Subcutaneous abdominal adipose tissue (tissue), 5 donors: ENCODE results near the gene AGPS.

Experiments used
- H3K27ac ChIP-seq: one replicate; pipeline ENCODE4 v1.7.0; 2013; ENCODE audit warnings: low read depth, mild to moderate bottlenecking, inconsistent platforms, low read length, moderate library complexity
- H3K27me3 ChIP-seq, 5 donors: one replicate each; pipeline ENCODE4 v1.7.0; 2013; ENCODE audit warnings: low read length in 5 of 5, inconsistent platforms in 1 of 5; ENCODE audit not compliant: control insufficient read depth in 5 of 5, insufficient read depth in 4 of 5
- H3K36me3 ChIP-seq, 5 donors: one replicate each; pipeline ENCODE4 v1.7.0; 2013; ENCODE audit warnings: low read length in 5 of 5; ENCODE audit not compliant: control insufficient read depth in 5 of 5, insufficient read depth in 5 of 5
- H3K4me1 ChIP-seq, 5 donors: one replicate each; pipeline ENCODE4 v1.7.0; 2013; ENCODE audit warnings: low read length in 5 of 5, mild to moderate bottlenecking in 3 of 5, moderate library complexity in 1 of 5; ENCODE audit not compliant: control insufficient read depth in 5 of 5, insufficient read depth in 5 of 5
- H3K4me3 ChIP-seq, 5 donors: one replicate each; pipeline ENCODE4 v1.7.0; 2013; ENCODE audit warnings: low read length in 5 of 5, low read depth in 1 of 5
- H3K9ac ChIP-seq, 5 donors: one replicate each; pipeline ENCODE4 v1.7.0; 2013; ENCODE audit warnings: low read length in 5 of 5, mild to moderate bottlenecking in 4 of 5, moderate library complexity in 3 of 5
- H3K9me3 ChIP-seq, 5 donors: one replicate each; pipeline ENCODE4 v1.7.0; 2013; ENCODE audit warnings: low read length in 5 of 5; ENCODE audit not compliant: control insufficient read depth in 5 of 5
- donor health status: healthy.
- donor health status: healthy.
- donor health status: healthy.
- donor health status: healthy.
- donor health status: healthy.

Gene AGPS

DNA sequence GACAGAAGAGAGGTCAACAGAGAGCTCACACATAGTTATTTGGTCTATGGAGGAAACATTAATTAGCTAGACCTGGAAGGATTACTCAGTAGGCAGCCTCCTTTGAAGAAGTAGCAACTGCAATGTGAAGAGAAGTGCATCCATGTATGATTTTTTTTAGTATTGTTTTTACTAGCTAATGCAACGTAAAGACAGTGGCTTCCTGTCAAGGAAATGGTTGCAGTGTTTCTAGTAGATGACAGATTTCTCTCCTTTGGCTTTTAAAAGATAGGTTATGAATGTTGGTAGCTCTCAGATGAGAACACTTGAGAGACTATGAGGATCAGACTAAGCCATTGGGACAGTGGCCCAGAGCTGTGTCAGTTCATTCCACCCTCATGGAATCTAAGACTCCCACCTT is 175.8 kb downstream of the AGPS start:
- Histone ChIP-seq H3K9me3 (no peaks in the 10 kb centered on the region), H3K4me3 (no peak overlapping the region), H3K9ac (no peak overlapping the region), H3K4me1 (no peaks in the 10 kb centered on the region), H3K27ac (no peak overlapping the region), H3K36me3 (no peaks in the 10 kb centered on the region), H3K27me3 (no peaks in the 10 kb centered on the region)

DNA sequence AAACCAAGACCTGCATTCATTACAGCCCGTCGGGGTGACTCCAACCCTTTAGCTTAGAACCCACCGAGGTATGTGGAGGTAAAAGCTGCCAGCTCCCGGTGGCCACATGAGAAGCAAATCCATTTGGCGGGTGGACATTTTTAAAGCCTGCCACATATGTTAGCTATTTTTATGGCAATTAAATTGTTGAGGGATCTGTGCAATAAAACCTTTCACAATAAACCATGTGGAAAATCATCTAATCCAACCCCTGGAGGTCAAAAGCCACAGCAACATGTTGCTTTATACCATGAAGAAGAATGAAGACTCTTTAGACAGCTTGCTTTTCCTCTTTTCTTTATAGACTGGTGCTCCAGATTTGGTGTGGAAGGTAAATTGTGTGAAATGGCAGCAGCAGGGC is 176.3 kb downstream of the AGPS start:
- no peaks in the 10 kb centered on the region for H3K9me3 ChIP-seq

DNA sequence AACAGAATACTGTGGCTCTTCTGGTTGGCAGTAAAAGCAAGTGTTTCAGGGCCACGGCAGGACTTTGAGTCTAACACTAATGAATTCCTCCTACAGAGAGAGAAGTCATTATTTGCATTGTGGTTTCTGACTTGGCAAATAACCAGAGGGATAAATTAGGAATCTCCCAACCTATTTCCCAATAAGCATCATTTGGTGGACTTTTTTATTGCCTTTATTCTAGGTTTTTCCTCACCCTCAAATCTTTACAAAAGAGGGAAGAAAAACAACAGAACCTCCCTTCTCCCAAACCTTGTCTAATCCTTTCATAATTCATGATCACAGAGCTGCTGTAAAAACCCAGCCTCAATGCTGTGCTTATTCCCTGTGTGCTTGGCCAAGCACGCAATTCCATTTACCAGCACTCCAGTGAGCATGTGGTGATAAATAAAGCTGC is 179.7 kb downstream of the AGPS start:
- Histone ChIP-seq H3K27ac (no peak overlapping the region), H3K4me1 (no peaks in the 10 kb centered on the region), H3K4me3 (no peak overlapping the region), H3K9ac (no peak overlapping the region), H3K9me3 (no peaks in the 10 kb centered on the region), H3K36me3 (no peaks in the 10 kb centered on the region), H3K27me3 (no peaks in the 10 kb centered on the region)

More for the DNA sequence above, 176.3 kb downstream of the AGPS start:
- Histone ChIP-seq H3K4me3 (no peak overlapping the region), H3K27ac (no peak overlapping the region), H3K9ac (no peak overlapping the region), H3K4me1 (no peaks in the 10 kb centered on the region), H3K27me3 (no peaks in the 10 kb centered on the region), H3K36me3 (no peaks in the 10 kb centered on the region)

DNA sequence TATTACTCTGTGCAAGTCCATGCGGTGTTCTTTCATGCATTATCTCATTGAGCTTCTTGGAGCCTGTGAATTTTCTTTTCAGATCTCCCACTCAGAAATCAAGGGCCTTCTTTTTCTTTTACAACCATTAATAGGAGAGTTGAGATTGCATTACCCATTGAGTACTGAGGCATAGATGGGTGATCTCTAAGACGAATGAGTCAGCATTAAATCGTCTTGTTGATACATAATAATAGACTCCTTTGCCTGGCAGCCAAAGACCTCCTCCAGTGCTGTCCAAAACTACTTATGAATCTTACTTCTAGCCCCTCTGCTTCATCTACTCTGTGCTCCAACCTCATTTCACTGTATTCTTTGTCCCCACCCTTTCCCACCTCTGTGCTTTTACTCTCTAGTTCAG is 180.5 kb downstream of the AGPS start:
- no peaks in the 10 kb centered on the region for H3K9me3 ChIP-seq
- no peaks in the 10 kb centered on the region for H3K36me3 ChIP-seq
- no peaks in the 10 kb centered on the region for H3K27me3 ChIP-seq
- H3K4me1 ChIP-seq = no peaks in the 10 kb centered on the region
- H3K4me3 ChIP-seq = no peak overlapping the region
- no peak overlapping the region for H3K27ac ChIP-seq
- H3K9ac ChIP-seq = no peak overlapping the region

DNA sequence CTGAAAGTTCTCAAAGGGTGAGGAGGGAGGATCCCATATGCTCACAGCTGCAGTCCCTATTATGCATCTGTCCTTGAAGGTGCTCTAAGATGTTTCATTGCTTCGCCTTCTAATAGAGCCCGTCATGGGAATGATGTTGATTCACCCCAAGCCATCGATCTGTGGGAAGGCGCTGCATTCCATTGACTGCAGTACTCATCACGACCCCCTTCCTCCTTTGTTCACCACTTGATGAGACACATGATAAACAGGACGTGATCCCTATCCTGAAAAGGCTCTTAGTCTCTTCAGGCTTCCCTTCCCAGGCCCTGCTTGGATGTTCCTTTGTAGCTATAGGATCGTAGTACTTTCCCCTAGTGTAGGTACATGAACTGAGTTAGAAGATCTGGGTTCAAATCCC is 181.8 kb downstream of the AGPS start:
- no peak overlapping the region for H3K27ac ChIP-seq
- H3K27me3 ChIP-seq = no peaks in the 10 kb centered on the region
- no peak overlapping the region for H3K9ac ChIP-seq
- no peaks in the 10 kb centered on the region for H3K9me3 ChIP-seq
- no peaks in the 10 kb centered on the region for H3K36me3 ChIP-seq
- H3K4me3 ChIP-seq = no peak overlapping the region
- H3K4me1 ChIP-seq = no peaks in the 10 kb centered on the region

DNA sequence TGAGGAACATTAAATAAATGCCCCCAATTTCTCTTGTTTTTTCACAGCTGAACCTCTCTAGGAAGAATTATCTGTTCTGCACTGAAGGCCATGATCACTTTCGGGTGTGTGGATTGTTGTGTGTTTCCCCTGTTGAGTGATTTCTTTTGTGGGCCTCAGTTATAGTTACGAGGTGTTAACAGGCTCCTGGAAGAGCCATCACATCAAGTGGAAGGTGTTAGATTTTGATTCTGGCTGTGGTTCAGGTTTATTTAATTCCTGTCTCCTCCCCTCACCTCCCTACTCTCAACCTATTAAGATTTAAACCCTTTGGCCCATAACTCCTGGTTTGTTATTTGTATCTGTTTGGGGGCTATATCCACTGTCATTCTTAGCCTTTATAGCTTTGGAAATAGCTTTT is 182.8 kb downstream of the AGPS start:
- H3K4me1 ChIP-seq = peaks cover 0 to 2% (median 0%) of the 10 kb centered on the region in 5 donors
- no peak overlapping the region for H3K27ac ChIP-seq
- no peak overlapping the region for H3K9ac ChIP-seq
- no peaks in the 10 kb centered on the region for H3K36me3 ChIP-seq
- no peak overlapping the region for H3K4me3 ChIP-seq
- H3K27me3 ChIP-seq = no peaks in the 10 kb centered on the region
- no peaks in the 10 kb centered on the region for H3K9me3 ChIP-seq

DNA sequence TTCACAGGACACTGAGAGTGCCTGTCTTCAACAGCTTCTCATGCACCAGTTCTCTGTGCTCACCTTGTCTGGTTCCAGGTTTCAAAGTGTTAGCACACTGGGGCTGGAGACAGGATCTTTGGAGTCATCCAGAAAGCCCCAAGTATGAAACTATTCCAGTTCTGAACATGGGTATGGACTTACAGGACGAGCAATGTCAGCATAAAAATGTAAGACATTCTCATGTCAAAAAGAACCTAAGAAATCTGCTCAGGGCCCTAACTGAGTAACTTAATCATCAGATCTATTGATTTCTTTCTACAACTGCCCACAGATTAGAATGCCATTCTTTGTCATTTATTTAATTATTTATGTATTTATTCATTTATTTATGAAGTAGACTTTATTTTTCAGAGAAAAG is 184.5 kb downstream of the AGPS start:
- Histone ChIP-seq H3K27ac (no peak overlapping the region), H3K4me3 (no peak overlapping the region), H3K9me3 (no peaks in the 10 kb centered on the region), H3K27me3 (no peaks in the 10 kb centered on the region), H3K4me1 (peaks cover 0 to 7% (median 5%) of the 10 kb centered on the region in 5 donors), H3K36me3 (no peaks in the 10 kb centered on the region), H3K9ac (no peak overlapping the region)

DNA sequence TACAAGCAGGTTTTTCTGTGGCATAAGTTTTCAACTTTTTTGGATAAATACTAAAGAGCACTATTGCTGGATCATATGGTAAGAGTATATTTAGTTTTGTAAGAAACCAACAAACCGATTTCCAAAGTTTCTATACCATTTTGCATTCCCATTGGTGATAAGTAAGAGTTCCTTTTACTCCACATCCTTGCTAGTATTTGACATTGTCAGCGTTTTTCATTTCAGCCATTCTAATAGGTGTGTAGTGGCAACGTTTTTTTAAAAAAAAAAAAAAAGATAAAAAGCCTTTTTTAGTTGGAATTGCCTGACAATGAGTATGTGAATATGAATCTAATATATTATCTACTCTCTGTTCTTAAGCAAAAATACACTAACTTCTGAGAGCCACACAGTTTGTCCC is 185.9 kb downstream of the AGPS start:
- H3K9ac ChIP-seq = no peak overlapping the region

DNA sequence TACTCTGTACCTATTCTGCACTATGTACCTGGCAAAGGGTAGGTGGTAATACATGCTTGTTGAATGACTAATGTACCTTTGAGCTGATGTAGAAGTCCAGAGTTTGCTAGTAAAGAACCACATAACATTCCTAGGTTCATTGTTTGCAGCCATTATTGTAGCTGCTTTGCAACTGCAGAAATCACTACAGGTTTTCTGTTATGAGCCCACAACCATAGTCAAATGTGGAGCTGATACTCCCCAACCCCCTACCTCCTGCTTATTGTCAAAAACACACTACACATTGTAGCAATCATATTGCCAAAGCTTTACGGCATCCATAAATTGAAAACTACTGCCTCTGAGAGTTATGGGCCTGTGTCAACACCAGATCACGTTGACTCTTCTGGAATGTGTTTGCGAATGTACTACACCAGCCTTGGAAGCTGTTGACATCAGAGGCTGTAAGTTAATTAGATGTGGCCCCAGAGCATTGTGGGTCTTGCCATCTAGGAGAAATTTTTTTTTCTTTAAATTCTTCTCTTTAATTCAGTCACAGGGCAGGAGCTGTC is 187.0 kb downstream of the AGPS start:
- no peaks in the 10 kb centered on the region for H3K36me3 ChIP-seq
- peaks cover 0 to 7% (median 5%) of the 10 kb centered on the region in 5 donors for H3K4me1 ChIP-seq
- no peak overlapping the region for H3K27ac ChIP-seq
- H3K4me3 ChIP-seq = no peak overlapping the region
- no peak overlapping the region for H3K9ac ChIP-seq
- no peaks in the 10 kb centered on the region for H3K27me3 ChIP-seq
- H3K9me3 ChIP-seq = no peaks in the 10 kb centered on the region

More for the DNA sequence above, 185.9 kb downstream of the AGPS start:
- peaks cover 0 to 7% (median 5%) of the 10 kb centered on the region in 5 donors for H3K4me1 ChIP-seq
- no peaks in the 10 kb centered on the region for H3K27me3 ChIP-seq
- H3K36me3 ChIP-seq = no peaks in the 10 kb centered on the region
- no peak overlapping the region for H3K4me3 ChIP-seq
- H3K9me3 ChIP-seq = no peaks in the 10 kb centered on the region
- no peak overlapping the region for H3K27ac ChIP-seq

DNA sequence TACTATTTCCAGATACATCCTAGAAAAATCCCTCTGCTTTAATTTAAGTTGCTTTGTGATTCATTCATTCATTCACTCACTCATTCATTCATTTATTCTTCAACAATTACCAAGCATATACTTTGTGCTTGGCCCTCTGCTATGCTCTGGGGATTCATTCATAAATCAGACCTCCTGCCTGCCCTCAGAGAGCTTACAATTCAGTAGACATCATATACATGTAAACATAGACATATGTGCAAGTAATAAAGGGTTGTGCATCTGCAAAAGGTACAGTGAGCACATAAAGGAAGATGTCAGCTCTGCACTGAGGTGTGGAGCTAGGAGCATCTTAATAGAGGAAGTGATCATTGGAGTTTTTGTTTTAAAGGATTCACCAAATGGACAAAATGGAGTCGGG is 189.4 kb downstream of the AGPS start:
- no peaks in the 10 kb centered on the region for H3K9me3 ChIP-seq
- peaks cover 0 to 7% (median 5%) of the 10 kb centered on the region in 5 donors for H3K4me1 ChIP-seq
- H3K36me3 ChIP-seq = no peaks in the 10 kb centered on the region
- H3K27ac ChIP-seq = no peak overlapping the region
- H3K27me3 ChIP-seq = no peaks in the 10 kb centered on the region
- no peak overlapping the region for H3K4me3 ChIP-seq
- no peak overlapping the region for H3K9ac ChIP-seq
